ENCODE data around the gene C2orf72.

DNA sequence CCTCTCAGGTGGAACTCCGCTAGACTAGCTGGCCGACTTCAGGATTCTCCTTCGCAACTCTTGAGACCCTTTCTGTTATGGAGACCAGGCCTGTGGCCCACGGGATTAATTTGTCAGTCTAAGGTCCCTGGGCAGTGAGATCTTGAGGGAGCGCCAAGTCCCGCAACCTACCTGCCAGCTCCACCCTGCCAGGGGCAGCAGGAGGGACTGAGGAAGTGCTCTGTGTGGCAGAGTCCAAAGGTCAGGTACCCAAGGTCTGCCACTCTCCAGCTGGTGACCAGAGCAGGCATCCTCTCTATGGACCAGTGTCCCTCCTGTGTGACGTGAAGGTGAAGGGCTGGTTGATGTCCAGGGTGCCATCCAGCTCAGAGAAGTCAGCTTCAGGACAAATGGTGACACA is 45.7 kb upstream of the C2orf72 start:
- TF ChIP-seq, protein P1, sequence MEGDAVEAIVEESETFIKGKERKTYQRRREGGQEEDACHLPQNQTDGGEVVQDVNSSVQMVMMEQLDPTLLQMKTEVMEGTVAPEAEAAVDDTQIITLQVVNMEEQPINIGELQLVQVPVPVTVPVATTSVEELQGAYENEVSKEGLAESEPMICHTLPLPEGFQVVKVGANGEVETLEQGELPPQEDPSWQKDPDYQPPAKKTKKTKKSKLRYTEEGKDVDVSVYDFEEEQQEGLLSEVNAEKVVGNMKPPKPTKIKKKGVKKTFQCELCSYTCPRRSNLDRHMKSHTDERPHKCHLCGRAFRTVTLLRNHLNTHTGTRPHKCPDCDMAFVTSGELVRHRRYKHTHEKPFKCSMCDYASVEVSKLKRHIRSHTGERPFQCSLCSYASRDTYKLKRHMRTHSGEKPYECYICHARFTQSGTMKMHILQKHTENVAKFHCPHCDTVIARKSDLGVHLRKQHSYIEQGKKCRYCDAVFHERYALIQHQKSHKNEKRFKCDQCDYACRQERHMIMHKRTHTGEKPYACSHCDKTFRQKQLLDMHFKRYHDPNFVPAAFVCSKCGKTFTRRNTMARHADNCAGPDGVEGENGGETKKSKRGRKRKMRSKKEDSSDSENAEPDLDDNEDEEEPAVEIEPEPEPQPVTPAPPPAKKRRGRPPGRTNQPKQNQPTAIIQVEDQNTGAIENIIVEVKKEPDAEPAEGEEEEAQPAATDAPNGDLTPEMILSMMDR (IDR thresholded peaks at IDR 0.05): no peak
- TF ChIP-seq POLR2A (IDR thresholded peaks at IDR 0.05): no peak
